GM23248 (cell line): ENCODE results near the gene FAM227B. TPM values are rescaled to one million over a fixed set of nuclear protein-coding genes. Genes with fewer than 3 reads are reported as not detected.

ENCODE experiments used
- DNase-seq: peaks from one replicate; pipeline ENCODE4 v3.0.0-alpha.2; 2015
- H2AFZ ChIP-seq: fragments of 200-600 bp; sonication (generic); 2 replicates; pipeline ENCODE4 v1.6.1; 2016; ENCODE audit warnings: antibody characterized with exemption
- H3F3A ChIP-seq: fragments of 200-600 bp; sonication (generic); 2 replicates; pipeline ENCODE4 v1.6.1; 2016; ENCODE audit warnings: mild to moderate bottlenecking, antibody characterized with exemption, mixed run types; ENCODE audit not compliant: insufficient read depth
- H3K27ac ChIP-seq: fragments of 200-600 bp; sonication (generic); 2 replicates; pipeline ENCODE4 v1.5.1; 2016; ENCODE audit warnings: mild to moderate bottlenecking
- H3K27me3 ChIP-seq: fragments of 200-600 bp; sonication (generic); replicated peaks from 2 replicates; pipeline ENCODE4 v1.6.1; 2016; ENCODE audit warnings: mild to moderate bottlenecking; ENCODE audit not compliant: insufficient read depth
- H3K36me3 ChIP-seq: fragments of 200-600 bp; sonication (generic); 2 replicates; pipeline ENCODE4 v1.6.1; 2016; ENCODE audit warnings: low read depth, mild to moderate bottlenecking
- H3K4me1 ChIP-seq: fragments of 200-600 bp; sonication (generic); 2 replicates; pipeline ENCODE4 v1.6.1; 2016; ENCODE audit warnings: mild to moderate bottlenecking; ENCODE audit not compliant: insufficient read depth
- H3K4me2 ChIP-seq: fragments of 200-600 bp; sonication (generic); one replicate; pipeline ENCODE4 v1.6.1; 2016; ENCODE audit warnings: mild to moderate bottlenecking; ENCODE audit not compliant: unreplicated experiment
- H3K4me3 ChIP-seq: fragments of 200-600 bp; sonication (generic); 2 replicates; pipeline ENCODE4 v1.5.1; 2016; ENCODE audit warnings: mild to moderate bottlenecking
- H3K79me2 ChIP-seq: fragments of 200-600 bp; sonication (generic); 2 replicates; pipeline ENCODE4 v1.6.1; 2016; ENCODE audit warnings: mild to moderate bottlenecking; ENCODE audit not compliant: insufficient read depth
- H3K9ac ChIP-seq: fragments of 200-600 bp; sonication (generic); 2 replicates; pipeline ENCODE4 v1.6.1; 2016; ENCODE audit warnings: mild to moderate bottlenecking
- H3K9me2 ChIP-seq: fragments of 200-600 bp; sonication (generic); 2 replicates; pipeline ENCODE4 v1.6.1; 2016; ENCODE audit warnings: mixed run types, mild to moderate bottlenecking, moderate library complexity; ENCODE audit not compliant: insufficient read depth
- H3K9me3 ChIP-seq: fragments of 200-600 bp; sonication (generic); one replicate; pipeline ENCODE4 v1.6.1; 2017; ENCODE audit warnings: low read depth
- H4K20me1 ChIP-seq: fragments of 200-600 bp; sonication (generic); 2 replicates; pipeline ENCODE4 v1.6.0; 2016; ENCODE audit not compliant: insufficient read depth
- EZH2 ChIP-seq: fragments of 200-600 bp; sonication (generic); IDR thresholded peaks from 2 replicates; pipeline ENCODE4 v1.6.1; 2018; ENCODE audit warnings: antibody characterized with exemption, mild to moderate bottlenecking; ENCODE audit not compliant: insufficient read depth, poor library complexity, severe bottlenecking
- EZH2phosphoT487 ChIP-seq: fragments of 200-600 bp; sonication (generic); IDR thresholded peaks from 2 replicates; pipeline ENCODE4 v1.6.1; 2018; ENCODE audit warnings: antibody characterized with exemption, moderate library complexity, mild to moderate bottlenecking, low read depth; ENCODE audit not compliant: insufficient read depth
- WGBS, 2 experiments: methylation state at CpG; one replicate each; pipeline ENCODE4 v1.1.6; 2015 to 2017; ENCODE audit warnings: low lambda C conversion rate in 2 of 2, low coverage in 1 of 2; ENCODE audit errors: missing lambda C conversion rate in 2 of 2; 5-methylcytosine and 5-hydroxymethylcytosine counted together
- in situ Hi-C: fragments of 300-500 bp; cut with MboI; formaldehyde crosslinking; loops from 2 replicates; pipeline ENCODE4 v1.15.0; 2020
- polyA plus RNA-seq: library from polyadenylated mRNA; unstranded; fragments of >200 nt; fragmentation: Nextera tagmentation; extraction: Ambion mirVana; gene quantifications from 2 replicates; pipeline ENCODE4 v1.2.1, GENCODE V29; 2016
- total RNA-seq: library from RNA; depleted of rRNA; stranded (reverse); fragments of >200 nt; shearing (Covaris generic); gene quantifications from 2 replicates; pipeline ENCODE4 v1.2.3, GENCODE V29; 2014

FAM227B gene
- total and polyA plus RNA-seq, 2 experiments from 2014 or later: 4.4 to 10.0 TPM

DNA sequence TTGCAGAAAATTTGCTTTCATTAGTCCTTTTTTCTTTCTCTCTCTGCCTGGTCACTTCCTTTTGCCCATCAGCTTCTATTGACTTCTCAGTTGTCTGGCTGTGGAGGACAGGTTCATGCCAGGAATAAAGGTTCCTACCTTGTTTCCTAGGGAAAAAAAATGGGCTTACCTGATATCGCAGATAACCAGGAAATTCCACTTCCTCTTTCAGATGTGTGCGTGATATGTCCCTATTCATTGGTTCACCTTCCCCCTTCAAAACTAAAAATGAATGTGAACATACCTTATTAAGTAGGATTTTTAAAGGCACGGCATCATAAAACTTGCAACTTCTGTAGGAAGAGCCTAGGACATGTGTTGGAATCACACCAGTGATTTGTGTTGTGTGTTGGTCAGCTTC, 317.6 kb downstream of the FAM227B start:
- H3K36me3 ChIP-seq: peaks cover 21% of the 10 kb centered on the region; the same call in 1 of the 2 replicates
- H3F3A ChIP-seq: 0 out of 2 replicates have a peak, but pooled peaks cover under 1% of the 10 kb centered on the region
- no peak overlapping the region for H3K27ac ChIP-seq
- H4K20me1 ChIP-seq: 0 out of 2 replicates have a peak, but pooled peaks cover 4% of the 10 kb centered on the region
- 96 to 97% methylated on average over 3 of the region's 3 CpGs for WGBS, 2 experiments
- peaks cover 9% of the 10 kb centered on the region for H3K4me1 ChIP-seq
- H3K27me3 ChIP-seq: no peaks in the 10 kb centered on the region
- peaks cover 55% of the 10 kb centered on the region for H3K79me2 ChIP-seq
- H3K9me2 ChIP-seq: no peaks in the 10 kb centered on the region
- DNase-seq: no peak
- TF ChIP-seq EZH2 (no peak), EZH2phosphoT487 (no peak)
- H3K4me3 ChIP-seq: no peak overlapping the region
- no peak overlapping the region for H2AFZ ChIP-seq
- no peaks in the 10 kb centered on the region for H3K9me3 ChIP-seq
- H3K9ac ChIP-seq: no peak overlapping the region
- in situ Hi-C loops: no loop called here
- no peak overlapping the region for H3K4me2 ChIP-seq

DNA sequence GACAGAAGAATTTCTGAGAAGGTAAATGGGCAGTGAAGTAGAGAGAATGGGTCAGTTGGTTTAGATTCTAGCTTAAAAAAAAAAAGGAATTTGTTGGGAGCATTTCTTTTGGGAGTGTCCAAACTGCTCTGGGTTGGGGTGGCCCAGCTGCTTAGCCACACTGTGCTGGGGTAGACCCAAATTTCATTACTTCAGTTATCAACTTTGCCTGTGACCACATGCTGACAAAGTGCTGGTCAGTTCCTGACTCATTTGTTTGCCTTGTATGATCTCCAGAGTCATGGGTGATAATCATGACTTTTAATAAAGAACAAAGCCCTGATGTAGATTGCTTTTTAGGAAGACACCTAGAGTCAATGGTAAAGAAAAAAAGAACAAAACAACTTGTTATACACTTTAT, 319.1 kb downstream of the FAM227B start:
- peaks cover 9% of the 10 kb centered on the region for H3K4me1 ChIP-seq
- H3K27ac ChIP-seq: no peak overlapping the region
- H3K79me2 ChIP-seq: peaks cover 64% of the 10 kb centered on the region
- TF ChIP-seq EZH2phosphoT487: no peak
- no peak for TF ChIP-seq EZH2
- H3K4me3 ChIP-seq: no peak overlapping the region
- no peak overlapping the region for H3K4me2 ChIP-seq
- H3K9me3 ChIP-seq: no peaks in the 10 kb centered on the region
- H3K27me3 ChIP-seq: no peaks in the 10 kb centered on the region
- H3K36me3 ChIP-seq: peaks cover 18% of the 10 kb centered on the region; the same call in 1 of the 2 replicates
- 0 out of 2 replicates have a peak, but pooled peaks cover 4% of the 10 kb centered on the region for H4K20me1 ChIP-seq
- 0 out of 2 replicates have a peak, but pooled peaks cover 6% of the 10 kb centered on the region for H3F3A ChIP-seq
- H3K9me2 ChIP-seq: no peaks in the 10 kb centered on the region
- DNase-seq: peak; percentile 50
- in situ Hi-C loops: no loop called here
- no peak overlapping the region for H3K9ac ChIP-seq
- no peak overlapping the region for H2AFZ ChIP-seq

DNA sequence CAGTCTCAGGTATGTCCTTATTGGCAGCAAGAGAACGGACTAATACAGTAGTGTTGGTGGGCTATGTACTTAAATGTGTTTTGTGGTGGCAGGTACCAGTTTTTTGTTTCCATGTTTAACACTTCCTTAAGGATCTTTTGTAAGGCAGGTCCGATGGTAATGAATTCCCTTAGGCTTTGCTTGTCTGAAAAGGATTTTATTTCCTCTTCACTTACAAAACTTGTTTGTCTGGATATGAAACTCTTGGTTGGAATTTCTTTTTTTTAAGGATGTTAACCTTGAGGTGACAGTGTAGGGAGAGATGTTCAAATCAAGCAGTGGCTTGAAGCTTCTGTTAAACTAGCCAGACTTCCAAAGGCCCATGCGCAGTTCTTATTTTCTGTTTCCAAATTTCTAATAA, 319.8 kb downstream of the FAM227B start:
- H3K4me3 ChIP-seq: no peak overlapping the region
- H3K9me2 ChIP-seq: no peaks in the 10 kb centered on the region
- H4K20me1 ChIP-seq: 0 out of 2 replicates have a peak, but pooled peaks cover 4% of the 10 kb centered on the region
- H3K9ac ChIP-seq: no peak overlapping the region
- no peak overlapping the region for H2AFZ ChIP-seq
- H3K4me2 ChIP-seq: no peak overlapping the region
- H3K79me2 ChIP-seq: peaks cover 64% of the 10 kb centered on the region
- in situ Hi-C loops: no loop called here
- peaks cover 14% of the 10 kb centered on the region; the same call in 1 of the 2 replicates for H3K36me3 ChIP-seq
- TF ChIP-seq EZH2: no peak
- peaks cover 9% of the 10 kb centered on the region for H3K4me1 ChIP-seq
- no peaks in the 10 kb centered on the region for H3K27me3 ChIP-seq
- H3K9me3 ChIP-seq: no peaks in the 10 kb centered on the region
- H3F3A ChIP-seq: 0 out of 2 replicates have a peak, but pooled peaks cover 6% of the 10 kb centered on the region
- H3K27ac ChIP-seq: no peak overlapping the region
- no peak for DNase-seq
- 96% methylated on average over 3 of the region's 3 CpGs for WGBS, 2 experiments

DNA sequence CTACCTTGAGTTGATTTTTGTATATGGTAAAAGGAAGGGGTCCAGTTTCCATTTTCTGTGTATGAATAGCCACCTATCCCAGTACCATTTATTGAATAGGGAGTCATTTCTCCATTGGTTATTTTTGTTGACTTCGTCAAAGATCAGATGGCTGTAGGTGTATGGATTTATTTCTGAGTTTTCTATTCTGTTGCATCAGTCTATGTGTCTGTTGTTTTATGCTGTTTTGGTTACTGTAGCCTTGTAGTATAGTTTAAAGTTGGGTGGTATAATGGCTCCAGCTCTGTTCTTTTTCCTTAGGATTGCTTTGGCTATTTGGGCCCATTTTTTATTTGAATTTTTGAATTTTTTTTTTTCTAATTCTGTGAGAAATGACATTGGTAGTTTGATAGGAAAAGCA, 323.0 kb downstream of the FAM227B start:
- in situ Hi-C loops: no loop called here
- WGBS, 2 experiments: 96 to 97% methylated on average over 1 of the region's 1 CpG
- Histone ChIP-seq H4K20me1 (0 out of 2 replicates have a peak, but pooled peaks cover 3% of the 10 kb centered on the region), H3K27me3 (no peaks in the 10 kb centered on the region), H3K27ac (no peak overlapping the region), H3K36me3 (no peaks in the 10 kb centered on the region; the same call in 1 of the 2 replicates), H3F3A (0 out of 2 replicates have a peak, but pooled peaks cover 6% of the 10 kb centered on the region), H3K9me2 (no peaks in the 10 kb centered on the region), H3K4me2 (no peak overlapping the region), H3K79me2 (peaks cover 59% of the 10 kb centered on the region), H3K9me3 (no peaks in the 10 kb centered on the region), H3K4me1 (peaks cover 9% of the 10 kb centered on the region), H3K4me3 (no peak overlapping the region), H3K9ac (no peak overlapping the region), H2AFZ (no peak overlapping the region)
- TF ChIP-seq EZH2phosphoT487 (no peak), EZH2 (no peak)
- no peak for DNase-seq
